HG03025 (cell line): Measurements from ENCODE around the gene DIP2C.
"Not testable (repeated sequence)": the region's sequence is repeated elsewhere in the genome, so short reads cannot be mapped to it uniquely, and the experiment has no call there.

Experiments used
- ATAC-seq: cut with Tn5 transposase; IDR thresholded peaks from one replicate; pipeline ENCODE4 v1.9.1; 2021; ENCODE audit warnings: mild to moderate bottlenecking, moderate library complexity; ENCODE audit not compliant: unreplicated experiment, low FRiP score

Gene DIP2C

GRCh38 chr10:543862-544822, 145.3 kb downstream of the DIP2C start:
- ATAC-seq: no peak

GRCh38 chr10:543131-543530, 146.3 kb downstream of the DIP2C start:
- no peak for ATAC-seq

DNA sequence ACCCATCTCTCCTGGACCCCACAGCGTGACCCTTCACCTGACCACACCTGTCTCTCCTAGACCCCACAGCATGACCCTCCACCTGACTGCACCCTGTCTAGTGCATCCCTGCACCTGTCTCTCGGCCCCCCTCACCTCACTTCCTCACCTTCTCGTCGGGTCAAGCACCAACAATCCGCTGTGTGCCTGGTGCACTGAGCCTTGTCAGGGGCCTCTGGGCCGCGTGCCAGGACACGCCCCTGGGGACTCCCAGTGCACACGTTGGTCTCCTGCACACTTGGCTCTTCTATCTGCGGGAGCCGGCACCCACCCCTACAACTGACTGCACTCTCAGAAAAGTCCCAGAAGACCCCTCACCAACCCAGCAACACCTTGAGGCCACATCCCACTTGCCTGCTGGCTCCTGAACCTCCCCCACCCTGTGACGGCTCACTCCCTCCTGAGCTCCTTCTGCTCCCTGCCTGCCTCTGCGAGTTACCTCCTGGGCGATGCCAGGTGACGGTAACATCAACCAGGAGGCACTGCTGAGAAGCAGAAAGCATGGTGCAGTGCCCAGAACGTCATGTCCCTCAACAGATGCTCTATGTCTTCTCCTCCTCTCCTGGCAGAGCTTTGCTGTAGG, 147.6 kb downstream of the DIP2C start:
- no peak for ATAC-seq

GRCh38 chr10:541041-541440, 148.4 kb downstream of the DIP2C start:
- no peak for ATAC-seq

DNA sequence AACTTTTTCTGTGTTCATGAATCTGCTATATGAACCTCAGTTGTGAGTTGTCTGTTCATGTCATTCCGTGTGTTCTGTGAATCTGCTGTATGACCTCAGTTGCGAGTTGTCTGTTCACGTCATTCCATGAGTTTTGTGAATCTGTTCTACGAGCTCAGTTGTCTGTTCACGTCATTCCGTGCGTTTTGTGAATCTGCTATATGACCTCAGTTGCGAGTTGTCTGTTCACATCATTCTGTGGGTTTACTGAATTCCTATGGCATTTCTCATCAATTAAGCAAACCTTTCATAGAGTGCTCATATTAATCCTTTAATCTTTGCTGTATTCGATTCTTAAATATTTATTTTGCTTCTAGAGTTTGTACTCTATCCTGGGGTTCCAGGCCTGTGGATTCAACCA, 150.6 kb downstream of the DIP2C start:
- ATAC-seq: no peak

- ATAC-seq: no peak
Observed at GRCh38 chr10:536935-537334, 152.5 kb downstream of the DIP2C start.

DNA sequence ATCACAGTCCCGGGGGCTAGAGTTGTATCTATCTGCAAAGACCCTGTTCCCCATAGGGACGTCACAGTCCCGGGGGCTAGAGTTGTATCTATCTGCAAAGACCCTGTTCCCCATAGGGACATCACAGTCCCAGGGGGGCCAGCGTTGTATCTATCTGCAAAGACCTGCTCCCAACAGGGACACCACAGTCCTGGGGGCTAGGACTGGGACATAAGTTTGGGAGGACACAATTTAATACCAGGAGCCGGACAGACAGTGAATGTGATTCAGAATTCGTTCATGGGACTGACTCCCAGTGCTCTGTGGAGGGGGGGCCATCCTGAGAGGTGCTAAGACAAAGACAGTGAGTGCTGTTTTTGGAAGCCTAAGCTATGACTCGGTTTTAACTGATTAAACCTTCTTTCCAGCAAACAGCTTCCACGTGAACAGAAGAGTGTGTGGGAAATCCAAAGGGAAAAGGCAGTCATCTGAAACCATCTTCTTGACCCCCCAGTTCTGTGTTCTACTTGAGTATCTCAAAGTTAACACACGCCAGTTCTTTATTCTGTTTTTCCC, 153.0 kb downstream of the DIP2C start:
- no peak for ATAC-seq

- ATAC-seq: no peak
Observed at GRCh38 chr10:535952-536351, 153.5 kb downstream of the DIP2C start.

DNA sequence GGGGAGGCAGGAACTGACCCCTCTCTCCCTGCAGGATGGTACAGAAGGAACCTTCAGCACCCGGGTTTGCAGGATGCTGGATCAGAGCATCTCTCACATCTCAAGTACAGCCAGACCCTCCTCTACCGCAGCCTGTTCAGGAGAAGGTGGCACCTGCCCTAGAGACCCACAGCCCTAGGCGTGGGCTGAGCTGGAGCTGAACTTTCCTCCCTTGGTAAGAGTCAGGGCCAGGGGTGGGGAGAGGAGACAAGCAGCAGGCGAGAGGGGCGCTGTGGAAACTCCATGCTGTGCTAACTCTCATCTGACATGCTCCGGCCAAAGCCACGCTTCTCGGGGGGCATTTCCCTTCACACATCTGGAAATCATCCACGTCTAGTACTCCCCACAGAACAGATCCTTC, 154.4 kb downstream of the DIP2C start:
- ATAC-seq: no peak

DNA sequence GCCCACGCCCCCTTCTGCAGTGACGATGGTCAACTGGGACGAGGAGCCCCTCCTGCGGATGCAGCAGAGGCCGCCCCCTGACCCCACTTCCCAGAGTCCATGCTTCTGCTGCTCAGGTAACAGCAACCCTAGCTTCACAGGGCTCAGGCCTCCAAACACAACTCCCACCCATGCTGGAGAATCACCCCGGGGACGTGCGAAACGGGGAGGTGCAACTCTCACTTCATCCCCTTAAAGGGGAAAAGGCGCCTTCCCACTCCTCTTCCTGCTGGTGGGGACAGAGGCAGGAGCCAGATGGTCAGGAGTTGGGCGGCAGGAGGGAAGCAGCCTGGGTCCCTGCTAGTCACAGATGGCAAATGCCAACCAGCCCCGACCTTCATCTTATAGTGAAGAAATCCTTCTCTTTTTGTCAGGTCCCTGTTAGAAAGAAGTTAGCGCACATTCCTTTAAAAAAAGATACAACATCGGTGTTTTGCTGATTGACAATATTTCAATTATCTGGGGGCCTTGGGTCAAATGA, 155.4 kb downstream of the DIP2C start:
- ATAC-seq: no peak

GRCh38 chr10:533611-534010, 155.9 kb downstream of the DIP2C start:
- ATAC-seq: no peak

GRCh38 chr10:533186-533585, 156.3 kb downstream of the DIP2C start:
- no peak for ATAC-seq

DNA sequence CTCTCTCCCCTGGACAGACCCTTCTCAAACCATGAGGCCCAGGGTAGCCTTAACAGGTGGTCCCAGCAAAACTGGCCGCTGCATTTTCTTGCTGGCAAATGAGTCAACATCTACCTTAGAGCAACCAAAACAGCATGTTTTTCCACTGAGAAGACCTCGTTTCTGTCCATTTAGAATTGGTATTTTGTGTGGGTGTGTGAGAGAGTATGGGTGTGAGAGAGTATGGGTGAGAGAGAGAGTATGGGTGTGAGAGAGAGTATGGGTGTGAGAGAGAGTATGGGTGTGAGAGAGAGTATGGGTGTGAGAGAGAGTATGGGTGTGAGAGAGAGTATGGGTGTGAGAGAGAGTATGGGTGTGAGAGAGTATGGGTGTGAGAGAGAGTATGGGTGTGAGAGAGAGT, 157.1 kb downstream of the DIP2C start:
- not testable (repeated sequence) for ATAC-seq

DNA sequence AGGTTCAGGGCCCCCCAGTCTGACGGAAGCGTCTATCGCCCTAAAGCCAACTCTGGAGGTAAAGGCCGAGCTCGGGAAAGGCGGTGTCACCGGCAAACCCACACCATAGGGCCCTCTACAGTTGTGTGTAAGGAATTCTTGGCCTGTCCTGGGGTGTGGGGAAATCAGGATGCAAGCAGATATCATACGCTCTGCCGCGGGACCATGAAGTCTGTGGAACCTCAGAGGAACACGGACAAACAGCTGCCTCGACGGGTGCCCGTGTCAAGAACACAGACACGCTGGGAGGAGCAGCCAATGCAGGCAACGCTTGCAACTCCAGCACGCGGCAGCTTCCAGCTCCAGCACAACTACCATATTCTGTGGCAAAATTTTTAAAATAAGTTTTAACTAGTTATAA, 157.9 kb downstream of the DIP2C start:
- ATAC-seq: no peak

DNA sequence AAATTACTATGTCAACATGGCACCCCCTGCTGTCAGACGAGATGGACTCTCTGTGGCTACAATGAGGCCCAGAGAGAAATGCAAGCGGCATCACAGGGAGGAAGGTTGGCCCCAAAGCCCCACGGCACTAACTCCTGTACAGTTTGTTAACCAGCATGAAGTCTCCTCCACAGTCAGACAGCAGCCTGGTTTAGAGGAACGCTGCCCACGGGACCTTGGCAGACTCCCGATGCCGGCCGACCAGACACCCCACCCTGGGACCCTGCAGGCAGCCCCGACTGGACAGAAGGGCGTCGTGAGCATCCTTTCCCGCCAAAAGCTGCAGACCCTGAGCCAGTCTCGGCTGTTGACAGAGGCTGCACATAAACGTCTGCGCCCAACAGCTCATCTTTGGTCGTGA, 158.8 kb downstream of the DIP2C start:
- ATAC-seq: no peak

- no peak for ATAC-seq
Observed at GRCh38 chr10:529468-530230, 159.8 kb downstream of the DIP2C start.

DNA sequence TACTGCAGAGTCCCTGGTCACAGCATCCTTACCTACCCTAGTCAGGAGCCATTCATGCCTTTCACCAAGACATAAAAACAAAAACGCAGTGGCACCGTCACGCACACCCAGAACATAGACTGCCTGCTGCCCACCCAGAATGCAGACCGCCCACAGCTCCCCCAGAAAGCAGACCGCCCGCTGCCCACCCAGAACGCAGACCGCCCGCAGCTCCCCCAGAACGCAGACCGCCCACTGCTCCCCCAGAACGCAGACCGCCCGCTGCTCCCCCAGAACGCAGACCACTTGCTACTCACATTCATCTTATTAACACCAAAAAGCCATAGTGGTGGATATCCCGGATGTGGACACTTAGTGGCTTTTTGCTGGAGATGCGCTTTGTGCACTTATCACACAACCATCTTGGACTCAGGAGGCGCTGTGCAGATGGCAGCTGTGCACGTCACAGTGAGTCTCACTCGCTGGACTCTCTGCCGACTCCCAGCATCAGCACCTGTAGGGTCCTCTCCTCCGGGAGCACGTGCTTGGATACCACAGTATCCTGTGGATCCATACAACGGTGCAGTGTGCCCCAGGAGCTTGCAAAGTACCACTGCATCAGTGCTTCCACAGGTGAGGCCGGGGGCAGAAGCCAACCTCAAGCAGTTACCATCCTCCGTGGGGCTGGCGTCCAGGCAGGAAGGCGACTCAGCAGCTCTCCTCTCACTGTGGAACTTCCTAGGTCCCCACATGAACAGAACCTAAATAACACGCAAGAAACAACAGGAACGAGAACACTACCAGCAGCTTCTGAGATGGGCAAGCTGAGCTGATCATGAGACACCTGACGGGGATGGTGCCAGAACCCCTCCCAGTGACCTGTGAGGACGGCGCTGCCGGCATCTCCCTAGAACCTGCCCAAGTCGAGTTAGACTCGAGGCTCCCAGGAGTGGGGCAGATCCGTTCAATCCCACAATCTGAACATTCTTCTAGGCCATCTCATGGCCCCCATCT, 161.0 kb downstream of the DIP2C start:
- no peak for ATAC-seq

GRCh38 chr10:527416-527815, 162.1 kb downstream of the DIP2C start:
- ATAC-seq: no peak

GRCh38 chr10:526651-527312, 162.7 kb downstream of the DIP2C start:
- no peak for ATAC-seq
